HL-60 (cell line): ENCODE data around the gene ACER1.

Source experiments
- DNase-seq, 2 experiments: peaks; one replicate each; pipeline ENCODE4 v3.0.0-alpha.2; 2010 to 2020; ENCODE audit warnings: low read depth in 1 of 2, low spot score in 1 of 2
- H3K27ac ChIP-seq: fragments of 250-450 bp; sonication (Bioruptor Pico); replicated peaks from 2 replicates; pipeline ENCODE4 v1.5.1; 2020; ENCODE audit warnings: mild to moderate bottlenecking, moderate library complexity
- H3K27me3 ChIP-seq: fragments of 250-450 bp; sonication (Bioruptor Pico); 2 replicates; pipeline ENCODE4 v1.5.1; 2021; ENCODE audit warnings: mild to moderate bottlenecking, moderate library complexity; ENCODE audit not compliant: insufficient read depth, poor library complexity, severe bottlenecking
- H3K4me3 ChIP-seq: replicated peaks from 2 replicates; pipeline ENCODE4 v1.5.1; 2011; ENCODE audit warnings: mild to moderate bottlenecking, control low read depth, low read length; ENCODE audit not compliant: insufficient read depth
- GABPA ChIP-seq: IDR thresholded peaks from 2 replicates; pipeline ENCODE4 v1.6.1; 2012; ENCODE audit warnings: low read depth
- POLR2AphosphoS5 ChIP-seq: IDR thresholded peaks from 2 replicates; pipeline ENCODE4 v1.6.1; 2012; ENCODE audit warnings: low read depth
- SPI1 ChIP-seq: IDR thresholded peaks from 2 replicates; pipeline ENCODE4 v1.6.1; 2012; ENCODE audit warnings: low read depth, mild to moderate bottlenecking, borderline replicate concordance
- TF ChIP-seq, protein P1 (sequence below): IDR thresholded peaks from 2 replicates; pipeline ENCODE4 v1.6.1; 2012; ENCODE audit warnings: low read depth; ENCODE audit not compliant: insufficient replicate concordance
- TF ChIP-seq, protein P2 (sequence below): IDR thresholded peaks from one replicate; pipeline ENCODE4 v1.5.1; 2011; ENCODE audit warnings: low read length, control low read depth, inconsistent platforms; ENCODE audit not compliant: insufficient read depth

Gene ACER1

DNA sequence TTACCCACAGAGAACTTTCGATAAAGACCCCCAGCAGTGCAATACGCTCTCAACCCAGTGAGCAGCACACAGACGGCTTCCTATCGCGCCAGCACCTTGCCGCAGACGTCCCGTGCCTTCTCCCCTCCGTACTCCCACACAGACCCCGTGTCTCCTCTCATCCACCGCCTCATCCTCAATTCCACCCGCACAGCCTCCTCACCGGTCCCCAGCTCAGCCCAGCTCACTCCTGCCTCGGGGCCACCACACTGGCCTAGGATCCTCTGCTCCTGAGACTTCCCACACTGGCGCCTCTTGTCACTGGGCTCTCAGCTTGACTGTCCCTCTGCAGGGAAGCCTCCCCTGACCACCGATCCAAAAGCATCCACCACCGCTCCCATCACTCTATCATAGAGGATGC is 62.6 kb downstream of the ACER1 start:
- no peak for TF ChIP-seq POLR2AphosphoS5
- TF ChIP-seq, protein P1, sequence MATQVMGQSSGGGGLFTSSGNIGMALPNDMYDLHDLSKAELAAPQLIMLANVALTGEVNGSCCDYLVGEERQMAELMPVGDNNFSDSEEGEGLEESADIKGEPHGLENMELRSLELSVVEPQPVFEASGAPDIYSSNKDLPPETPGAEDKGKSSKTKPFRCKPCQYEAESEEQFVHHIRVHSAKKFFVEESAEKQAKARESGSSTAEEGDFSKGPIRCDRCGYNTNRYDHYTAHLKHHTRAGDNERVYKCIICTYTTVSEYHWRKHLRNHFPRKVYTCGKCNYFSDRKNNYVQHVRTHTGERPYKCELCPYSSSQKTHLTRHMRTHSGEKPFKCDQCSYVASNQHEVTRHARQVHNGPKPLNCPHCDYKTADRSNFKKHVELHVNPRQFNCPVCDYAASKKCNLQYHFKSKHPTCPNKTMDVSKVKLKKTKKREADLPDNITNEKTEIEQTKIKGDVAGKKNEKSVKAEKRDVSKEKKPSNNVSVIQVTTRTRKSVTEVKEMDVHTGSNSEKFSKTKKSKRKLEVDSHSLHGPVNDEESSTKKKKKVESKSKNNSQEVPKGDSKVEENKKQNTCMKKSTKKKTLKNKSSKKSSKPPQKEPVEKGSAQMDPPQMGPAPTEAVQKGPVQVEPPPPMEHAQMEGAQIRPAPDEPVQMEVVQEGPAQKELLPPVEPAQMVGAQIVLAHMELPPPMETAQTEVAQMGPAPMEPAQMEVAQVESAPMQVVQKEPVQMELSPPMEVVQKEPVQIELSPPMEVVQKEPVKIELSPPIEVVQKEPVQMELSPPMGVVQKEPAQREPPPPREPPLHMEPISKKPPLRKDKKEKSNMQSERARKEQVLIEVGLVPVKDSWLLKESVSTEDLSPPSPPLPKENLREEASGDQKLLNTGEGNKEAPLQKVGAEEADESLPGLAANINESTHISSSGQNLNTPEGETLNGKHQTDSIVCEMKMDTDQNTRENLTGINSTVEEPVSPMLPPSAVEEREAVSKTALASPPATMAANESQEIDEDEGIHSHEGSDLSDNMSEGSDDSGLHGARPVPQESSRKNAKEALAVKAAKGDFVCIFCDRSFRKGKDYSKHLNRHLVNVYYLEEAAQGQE, result no peak
- DNase-seq, result no peak
- H3K4me3 ChIP-seq, result no peak overlapping the region
- no peak overlapping the region for H3K27ac ChIP-seq
- H3K27me3 ChIP-seq, result no peaks in the 10 kb centered on the region

DNA sequence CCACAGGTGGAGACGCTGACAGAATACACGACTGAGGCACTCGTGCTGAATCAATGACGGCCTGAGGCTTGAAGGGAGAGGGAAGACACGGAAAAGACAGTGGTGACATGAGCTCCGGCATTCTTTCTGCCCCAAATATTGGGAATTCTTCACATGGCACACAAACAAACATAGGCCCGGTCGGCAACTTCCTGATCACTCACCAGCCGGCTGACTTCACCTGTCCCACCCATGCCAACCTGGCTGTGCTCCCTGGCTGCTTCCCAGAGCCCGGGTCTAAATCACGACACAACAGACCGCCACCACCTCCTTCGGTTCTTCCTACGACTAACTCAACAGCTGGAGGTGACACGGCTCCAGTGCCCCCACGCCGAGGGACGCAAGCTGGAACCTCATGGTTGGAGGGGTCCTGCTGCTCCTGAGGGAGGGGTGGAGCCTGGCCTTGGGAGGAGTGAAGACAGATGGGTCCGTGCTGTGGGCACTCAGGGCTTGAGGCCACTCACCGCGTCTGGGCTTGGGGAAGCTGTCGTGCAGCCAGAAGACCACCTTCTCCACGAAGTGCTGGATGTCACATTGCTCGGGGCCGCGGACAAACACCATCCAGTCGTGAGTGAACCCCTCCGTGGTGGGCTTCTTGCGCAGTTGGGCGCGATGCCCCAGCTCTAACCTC is 63.2 kb downstream of the ACER1 start:
- Histone ChIP-seq H3K27ac (no peak overlapping the region), H3K27me3 (no peaks in the 10 kb centered on the region), H3K4me3 (no peak overlapping the region)
- TF ChIP-seq, protein P1, result no peak
- TF ChIP-seq, protein P2, sequence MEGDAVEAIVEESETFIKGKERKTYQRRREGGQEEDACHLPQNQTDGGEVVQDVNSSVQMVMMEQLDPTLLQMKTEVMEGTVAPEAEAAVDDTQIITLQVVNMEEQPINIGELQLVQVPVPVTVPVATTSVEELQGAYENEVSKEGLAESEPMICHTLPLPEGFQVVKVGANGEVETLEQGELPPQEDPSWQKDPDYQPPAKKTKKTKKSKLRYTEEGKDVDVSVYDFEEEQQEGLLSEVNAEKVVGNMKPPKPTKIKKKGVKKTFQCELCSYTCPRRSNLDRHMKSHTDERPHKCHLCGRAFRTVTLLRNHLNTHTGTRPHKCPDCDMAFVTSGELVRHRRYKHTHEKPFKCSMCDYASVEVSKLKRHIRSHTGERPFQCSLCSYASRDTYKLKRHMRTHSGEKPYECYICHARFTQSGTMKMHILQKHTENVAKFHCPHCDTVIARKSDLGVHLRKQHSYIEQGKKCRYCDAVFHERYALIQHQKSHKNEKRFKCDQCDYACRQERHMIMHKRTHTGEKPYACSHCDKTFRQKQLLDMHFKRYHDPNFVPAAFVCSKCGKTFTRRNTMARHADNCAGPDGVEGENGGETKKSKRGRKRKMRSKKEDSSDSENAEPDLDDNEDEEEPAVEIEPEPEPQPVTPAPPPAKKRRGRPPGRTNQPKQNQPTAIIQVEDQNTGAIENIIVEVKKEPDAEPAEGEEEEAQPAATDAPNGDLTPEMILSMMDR, result no peak
- TF ChIP-seq SPI1 (no peak), GABPA (no peak), POLR2AphosphoS5 (no peak)
- no peak for DNase-seq

DNA sequence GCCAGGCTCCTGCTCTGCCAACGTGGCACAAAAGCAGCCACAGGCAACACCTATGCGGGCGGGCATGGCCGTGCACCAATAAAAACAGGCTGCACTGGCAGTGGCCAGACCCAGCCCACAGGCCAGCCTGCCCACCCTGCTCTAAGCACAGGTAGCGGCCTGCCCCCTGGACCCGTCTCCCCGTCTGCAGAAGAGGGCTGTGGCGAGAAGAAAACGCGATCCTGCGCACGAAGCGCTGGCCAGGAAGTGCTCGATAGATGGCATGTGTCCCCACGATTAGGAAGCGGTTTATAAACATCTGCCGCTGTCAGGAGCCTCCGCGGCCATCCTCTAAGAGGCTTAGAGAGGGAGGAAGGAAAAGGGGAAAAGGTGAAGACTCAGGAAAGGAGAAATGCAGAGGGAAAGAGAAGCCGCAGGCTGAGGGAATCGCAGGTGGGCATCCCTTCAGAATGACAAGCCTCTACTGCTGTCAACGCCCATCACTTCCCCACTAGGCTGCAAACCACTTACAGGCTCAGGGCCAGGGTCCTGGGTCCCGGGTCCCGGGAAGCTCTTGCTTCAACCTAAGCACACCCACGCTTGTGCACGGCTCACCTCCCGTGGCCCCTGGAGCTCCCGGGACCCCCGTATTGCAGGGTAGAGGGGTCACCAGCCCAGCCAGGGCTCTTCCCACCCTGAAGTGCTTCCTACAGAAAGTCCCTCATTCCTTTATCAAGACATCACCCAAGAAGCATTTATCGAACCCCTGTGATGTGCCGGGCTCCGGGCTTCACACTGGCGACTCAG is 64.1 kb downstream of the ACER1 start:
- no peak overlapping the region for H3K27ac ChIP-seq
- no peak for DNase-seq
- TF ChIP-seq, protein P1, result no peak
- TF ChIP-seq SPI1, result no peak
- TF ChIP-seq, protein P2, result no peak
- TF ChIP-seq GABPA, result no peak
- TF ChIP-seq POLR2AphosphoS5, result no peak

More for the DNA sequence above, 64.1 kb downstream of the ACER1 start:
- H3K27me3 ChIP-seq, result no peaks in the 10 kb centered on the region
- no peak overlapping the region for H3K4me3 ChIP-seq
